WTC11 (cell line): ENCODE measurements around the gene GOLGA5. TPM values are rescaled to one million over a fixed set of nuclear protein-coding genes. Genes with fewer than 3 reads are reported as not detected.

ENCODE experiments used
- ATAC-seq: fragments of 200-7000 bp; cut with Tn5 transposase; 2 replicates; pipeline ENCODE4 v1.10.0; 2021; ENCODE audit warnings: mild to moderate bottlenecking, moderate library complexity
- CTCF ChIA-PET: fragments of 300-600 bp; sonication (Branson Sonifier 250); formaldehyde crosslinking; loops from one replicate; lab custom pipeline; 2021; ENCODE audit warnings: antibody characterized with exemption; lab: Charles Lee
- POLR2A ChIA-PET: fragments of 350-600 bp; sonication (Branson Sonifier 250); formaldehyde crosslinking; loops from one replicate; lab custom pipeline; 2021; ENCODE audit warnings: antibody characterized with exemption; lab: Charles Lee
- DNase-seq: peaks from one replicate; pipeline ENCODE4 v3.0.0; 2021; ENCODE audit warnings: low spot score
- H3K27ac Mint-ChIP-seq: 2 replicates; pipeline ENCODE4 v1.8.0; 2021; ENCODE audit warnings: mixed read lengths
- H3K27me3 Mint-ChIP-seq: 2 replicates; pipeline ENCODE4 v1.8.0; 2021; ENCODE audit warnings: low read depth, mild to moderate bottlenecking, moderate library complexity, mixed read lengths
- H3K36me3 Mint-ChIP-seq: 2 replicates; pipeline ENCODE4 v1.8.0; 2021; ENCODE audit warnings: mixed read lengths
- H3K4me1 Mint-ChIP-seq: 2 replicates; pipeline ENCODE4 v1.8.0; 2022; ENCODE audit warnings: mixed read lengths
- H3K4me3 Mint-ChIP-seq: 2 replicates; pipeline ENCODE4 v1.8.0; 2021; ENCODE audit warnings: mild to moderate bottlenecking, moderate library complexity, mixed read lengths
- H3K9me3 Mint-ChIP-seq: 2 replicates; pipeline ENCODE4 v1.8.0; 2021; ENCODE audit warnings: mixed read lengths
- ELF4 ChIP-seq: sonication (generic); formaldehyde crosslinking; IDR thresholded peaks from 2 replicates; pipeline ENCODE4 v1.8.1; 2022; ENCODE audit warnings: low read depth, mild to moderate bottlenecking, moderate library complexity, missing genetic modification reagents
- FOXK1 ChIP-seq: sonication (generic); formaldehyde crosslinking; IDR thresholded peaks from 2 replicates; pipeline ENCODE4 v1.8.0; 2022; ENCODE audit warnings: mild to moderate bottlenecking, moderate library complexity, missing genetic modification reagents
- HMGA2 ChIP-seq: fragments of 250-450 bp; sonication (Bioruptor Pico); IDR thresholded peaks from 2 replicates; pipeline ENCODE4 v1.4.0; 2021; ENCODE audit warnings: mild to moderate bottlenecking, moderate library complexity
- IRF2 ChIP-seq: sonication (generic); formaldehyde crosslinking; IDR thresholded peaks from 2 replicates; pipeline ENCODE4 v1.8.0; 2022; ENCODE audit warnings: low read depth, missing genetic modification reagents, borderline replicate concordance
- MXD4 ChIP-seq: fragments of 250-450 bp; sonication (Bioruptor Pico); IDR thresholded peaks from 2 replicates; pipeline ENCODE4 v1.8.0; 2021; ENCODE audit warnings: mild to moderate bottlenecking, moderate library complexity, borderline replicate concordance
- RORB ChIP-seq: fragments of 250-450 bp; sonication (Bioruptor Pico); IDR thresholded peaks from 2 replicates; pipeline ENCODE4 v1.9.0; 2021; ENCODE audit warnings: mild to moderate bottlenecking
- TCF7 ChIP-seq: sonication (generic); formaldehyde crosslinking; IDR thresholded peaks from 2 replicates; pipeline ENCODE4 v1.8.0; 2022; ENCODE audit warnings: mild to moderate bottlenecking, low read depth, missing genetic modification reagents, moderate library complexity
- ZNF121 ChIP-seq: sonication (generic); formaldehyde crosslinking; IDR thresholded peaks from 2 replicates; pipeline ENCODE4 v1.8.0; 2023; ENCODE audit warnings: missing genetic modification reagents
- ZNF263 ChIP-seq: sonication (generic); formaldehyde crosslinking; IDR thresholded peaks from 2 replicates; pipeline ENCODE4 v1.8.1; 2022; ENCODE audit warnings: low read depth, mild to moderate bottlenecking, moderate library complexity, missing genetic modification reagents
- ZNF396 ChIP-seq: fragments of 250-450 bp; sonication (Bioruptor Pico); IDR thresholded peaks from 2 replicates; pipeline ENCODE4 v1.8.0; 2021; ENCODE audit warnings: mild to moderate bottlenecking, moderate library complexity, borderline replicate concordance
- ZNF423 ChIP-seq: fragments of 250-450 bp; sonication (Bioruptor Pico); IDR thresholded peaks from 2 replicates; pipeline ENCODE4 v2.1.2; 2022; ENCODE audit warnings: mild to moderate bottlenecking, moderate library complexity
- ZNF671 ChIP-seq: fragments of 250-450 bp; sonication (Bioruptor Pico); IDR thresholded peaks from 2 replicates; pipeline ENCODE4 v1.8.0; 2021; ENCODE audit warnings: mild to moderate bottlenecking
- total RNA-seq: library from RNA; stranded (reverse); gene quantifications from 3 replicates; pipeline ENCODE4 v1.2.3, GENCODE V29; 2021
- TF ChIP-seq, protein P1 (sequence below): sonication (generic); formaldehyde crosslinking; conservative IDR thresholded peaks from 2 replicates; pipeline ENCODE4 v1.8.1; 2023; ENCODE audit warnings: mild to moderate bottlenecking, low read depth, missing genetic modification reagents, moderate library complexity
- TF ChIP-seq, protein P2 (sequence below): sonication (generic); formaldehyde crosslinking; IDR thresholded peaks from 2 replicates; pipeline ENCODE4 v1.8.1; 2022; ENCODE audit warnings: low read depth, mild to moderate bottlenecking, moderate library complexity, missing genetic modification reagents, borderline replicate concordance
- TF ChIP-seq, protein P3 (sequence below): sonication (generic); formaldehyde crosslinking; IDR thresholded peaks from 2 replicates; pipeline ENCODE4 v1.8.1; 2022; ENCODE audit warnings: mild to moderate bottlenecking, missing genetic modification reagents, moderate library complexity, borderline replicate concordance
- TF ChIP-seq, protein P4 (sequence below): sonication (generic); formaldehyde crosslinking; IDR thresholded peaks from 2 replicates; pipeline ENCODE4 v1.8.1; 2023; ENCODE audit warnings: mild to moderate bottlenecking, missing genetic modification reagents, moderate library complexity
- TF ChIP-seq, protein P5 (sequence below): sonication (generic); formaldehyde crosslinking; IDR thresholded peaks from 2 replicates; pipeline ENCODE4 v1.8.0; 2022; ENCODE audit warnings: mild to moderate bottlenecking, missing genetic modification reagents
- TF ChIP-seq, protein P6 (sequence below): sonication (generic); formaldehyde crosslinking; IDR thresholded peaks from 2 replicates; pipeline ENCODE4 v1.8.1; 2023; ENCODE audit warnings: mild to moderate bottlenecking, missing genetic modification reagents, moderate library complexity
- TF ChIP-seq, protein P7 (sequence below): sonication (generic); formaldehyde crosslinking; IDR thresholded peaks from 2 replicates; pipeline ENCODE4 v1.8.1; 2023; ENCODE audit warnings: mild to moderate bottlenecking, missing genetic modification reagents, borderline replicate concordance
- TF ChIP-seq, protein P8 (sequence below): sonication (generic); formaldehyde crosslinking; IDR thresholded peaks from 2 replicates; pipeline ENCODE4 v1.8.0; 2022; ENCODE audit warnings: mild to moderate bottlenecking, missing genetic modification reagents
- TF ChIP-seq, protein P9 (sequence below): sonication (generic); formaldehyde crosslinking; IDR thresholded peaks from 2 replicates; pipeline ENCODE4 v1.8.1; 2022; ENCODE audit warnings: low read depth, missing genetic modification reagents, borderline replicate concordance

The GOLGA5 gene
- total RNA-seq, 1 experiment from 2014 or later: 27.0 TPM

DNA sequence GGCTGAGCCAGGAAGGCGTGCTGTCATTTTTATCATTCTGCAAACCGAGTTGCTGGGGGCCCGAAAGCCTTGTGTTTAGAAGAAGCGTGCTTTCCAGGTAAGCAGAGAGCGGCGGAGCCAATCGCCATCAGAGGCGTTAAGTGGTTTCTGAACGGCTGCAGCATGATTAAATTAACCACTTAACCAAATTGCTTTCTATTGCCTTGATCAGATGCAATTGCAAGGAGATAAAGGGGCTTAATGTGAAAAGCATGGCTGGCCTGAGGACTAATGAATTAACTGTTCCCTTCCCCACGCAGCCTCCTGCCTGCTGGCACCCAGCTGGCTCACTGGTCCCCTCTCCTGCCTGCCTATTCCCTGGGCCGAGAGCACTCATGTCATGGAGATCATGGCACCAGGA, 92.2 kb downstream of the GOLGA5 start (continued):
- TF ChIP-seq, protein P1, sequence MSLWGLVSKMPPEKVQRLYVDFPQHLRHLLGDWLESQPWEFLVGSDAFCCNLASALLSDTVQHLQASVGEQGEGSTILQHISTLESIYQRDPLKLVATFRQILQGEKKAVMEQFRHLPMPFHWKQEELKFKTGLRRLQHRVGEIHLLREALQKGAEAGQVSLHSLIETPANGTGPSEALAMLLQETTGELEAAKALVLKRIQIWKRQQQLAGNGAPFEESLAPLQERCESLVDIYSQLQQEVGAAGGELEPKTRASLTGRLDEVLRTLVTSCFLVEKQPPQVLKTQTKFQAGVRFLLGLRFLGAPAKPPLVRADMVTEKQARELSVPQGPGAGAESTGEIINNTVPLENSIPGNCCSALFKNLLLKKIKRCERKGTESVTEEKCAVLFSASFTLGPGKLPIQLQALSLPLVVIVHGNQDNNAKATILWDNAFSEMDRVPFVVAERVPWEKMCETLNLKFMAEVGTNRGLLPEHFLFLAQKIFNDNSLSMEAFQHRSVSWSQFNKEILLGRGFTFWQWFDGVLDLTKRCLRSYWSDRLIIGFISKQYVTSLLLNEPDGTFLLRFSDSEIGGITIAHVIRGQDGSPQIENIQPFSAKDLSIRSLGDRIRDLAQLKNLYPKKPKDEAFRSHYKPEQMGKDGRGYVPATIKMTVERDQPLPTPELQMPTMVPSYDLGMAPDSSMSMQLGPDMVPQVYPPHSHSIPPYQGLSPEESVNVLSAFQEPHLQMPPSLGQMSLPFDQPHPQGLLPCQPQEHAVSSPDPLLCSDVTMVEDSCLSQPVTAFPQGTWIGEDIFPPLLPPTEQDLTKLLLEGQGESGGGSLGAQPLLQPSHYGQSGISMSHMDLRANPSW (CRISPR knock-in tag): no peak
- TF ChIP-seq RORB (no peak), FOXK1 (no peak)
- TF ChIP-seq, protein P2, sequence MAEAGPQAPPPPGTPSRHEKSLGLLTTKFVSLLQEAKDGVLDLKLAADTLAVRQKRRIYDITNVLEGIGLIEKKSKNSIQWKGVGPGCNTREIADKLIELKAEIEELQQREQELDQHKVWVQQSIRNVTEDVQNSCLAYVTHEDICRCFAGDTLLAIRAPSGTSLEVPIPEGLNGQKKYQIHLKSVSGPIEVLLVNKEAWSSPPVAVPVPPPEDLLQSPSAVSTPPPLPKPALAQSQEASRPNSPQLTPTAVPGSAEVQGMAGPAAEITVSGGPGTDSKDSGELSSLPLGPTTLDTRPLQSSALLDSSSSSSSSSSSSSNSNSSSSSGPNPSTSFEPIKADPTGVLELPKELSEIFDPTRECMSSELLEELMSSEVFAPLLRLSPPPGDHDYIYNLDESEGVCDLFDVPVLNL (CRISPR knock-in tag): no peak
- TF ChIP-seq, protein P3, sequence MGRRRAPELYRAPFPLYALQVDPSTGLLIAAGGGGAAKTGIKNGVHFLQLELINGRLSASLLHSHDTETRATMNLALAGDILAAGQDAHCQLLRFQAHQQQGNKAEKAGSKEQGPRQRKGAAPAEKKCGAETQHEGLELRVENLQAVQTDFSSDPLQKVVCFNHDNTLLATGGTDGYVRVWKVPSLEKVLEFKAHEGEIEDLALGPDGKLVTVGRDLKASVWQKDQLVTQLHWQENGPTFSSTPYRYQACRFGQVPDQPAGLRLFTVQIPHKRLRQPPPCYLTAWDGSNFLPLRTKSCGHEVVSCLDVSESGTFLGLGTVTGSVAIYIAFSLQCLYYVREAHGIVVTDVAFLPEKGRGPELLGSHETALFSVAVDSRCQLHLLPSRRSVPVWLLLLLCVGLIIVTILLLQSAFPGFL (CRISPR knock-in tag): no peak
- TF ChIP-seq, protein P4, sequence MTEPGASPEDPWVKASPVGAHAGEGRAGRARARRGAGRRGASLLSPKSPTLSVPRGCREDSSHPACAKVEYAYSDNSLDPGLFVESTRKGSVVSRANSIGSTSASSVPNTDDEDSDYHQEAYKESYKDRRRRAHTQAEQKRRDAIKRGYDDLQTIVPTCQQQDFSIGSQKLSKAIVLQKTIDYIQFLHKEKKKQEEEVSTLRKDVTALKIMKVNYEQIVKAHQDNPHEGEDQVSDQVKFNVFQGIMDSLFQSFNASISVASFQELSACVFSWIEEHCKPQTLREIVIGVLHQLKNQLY: no peak

DNA sequence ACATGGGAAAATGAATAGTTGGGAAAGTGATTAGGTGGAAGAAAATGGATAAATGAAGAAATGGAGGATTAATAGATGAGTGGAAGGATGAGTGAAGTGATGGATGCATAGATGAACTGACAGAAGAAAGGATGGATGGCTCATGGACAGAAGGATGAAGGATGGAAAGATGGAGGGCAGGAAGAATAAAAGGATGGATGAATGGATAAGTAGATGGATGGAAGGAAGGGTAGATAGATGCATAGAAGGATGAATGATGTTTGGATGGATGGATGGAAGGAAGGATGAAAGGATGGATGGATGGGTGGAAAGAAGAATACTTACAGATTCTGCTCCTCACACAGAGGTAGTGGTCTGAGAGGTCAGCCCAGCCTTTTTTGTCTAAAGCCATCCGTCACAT, 93.1 kb downstream of the GOLGA5 start:
- POLR2A ChIA-PET: no interaction called here
- ATAC-seq: no peak
- no peak overlapping the region for H3K27ac Mint-ChIP-seq

More for the DNA sequence above, 93.1 kb downstream of the GOLGA5 start:
- Mint-ChIP-seq H3K36me3 (no peaks in the 10 kb centered on the region), H3K4me3 (no peak overlapping the region), H3K27me3 (peaks cover 22% of the 10 kb centered on the region), H3K4me1 (no peaks in the 10 kb centered on the region), H3K9me3 (peaks cover 25% of the 10 kb centered on the region)
- no peak for DNase-seq
- TF ChIP-seq, protein P5, sequence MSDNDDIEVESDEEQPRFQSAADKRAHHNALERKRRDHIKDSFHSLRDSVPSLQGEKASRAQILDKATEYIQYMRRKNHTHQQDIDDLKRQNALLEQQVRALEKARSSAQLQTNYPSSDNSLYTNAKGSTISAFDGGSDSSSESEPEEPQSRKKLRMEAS (CRISPR knock-in tag): no peak
- TF ChIP-seq ZNF263 (CRISPR knock-in tag) (no peak), IRF2 (CRISPR knock-in tag) (no peak), MXD4 (no peak), HMGA2 (CRISPR knock-in tag) (no peak), ZNF396 (CRISPR knock-in tag) (no peak), ZNF423 (CRISPR knock-in tag) (no peak), ZNF671 (CRISPR knock-in tag) (no peak), ELF4 (CRISPR knock-in tag) (no peak), TCF7 (CRISPR knock-in tag) (no peak), ZNF121 (no peak)
- TF ChIP-seq, protein P6, sequence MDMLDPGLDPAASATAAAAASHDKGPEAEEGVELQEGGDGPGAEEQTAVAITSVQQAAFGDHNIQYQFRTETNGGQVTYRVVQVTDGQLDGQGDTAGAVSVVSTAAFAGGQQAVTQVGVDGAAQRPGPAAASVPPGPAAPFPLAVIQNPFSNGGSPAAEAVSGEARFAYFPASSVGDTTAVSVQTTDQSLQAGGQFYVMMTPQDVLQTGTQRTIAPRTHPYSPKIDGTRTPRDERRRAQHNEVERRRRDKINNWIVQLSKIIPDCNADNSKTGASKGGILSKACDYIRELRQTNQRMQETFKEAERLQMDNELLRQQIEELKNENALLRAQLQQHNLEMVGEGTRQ (CRISPR knock-in tag): no peak
- TF ChIP-seq, protein P7, sequence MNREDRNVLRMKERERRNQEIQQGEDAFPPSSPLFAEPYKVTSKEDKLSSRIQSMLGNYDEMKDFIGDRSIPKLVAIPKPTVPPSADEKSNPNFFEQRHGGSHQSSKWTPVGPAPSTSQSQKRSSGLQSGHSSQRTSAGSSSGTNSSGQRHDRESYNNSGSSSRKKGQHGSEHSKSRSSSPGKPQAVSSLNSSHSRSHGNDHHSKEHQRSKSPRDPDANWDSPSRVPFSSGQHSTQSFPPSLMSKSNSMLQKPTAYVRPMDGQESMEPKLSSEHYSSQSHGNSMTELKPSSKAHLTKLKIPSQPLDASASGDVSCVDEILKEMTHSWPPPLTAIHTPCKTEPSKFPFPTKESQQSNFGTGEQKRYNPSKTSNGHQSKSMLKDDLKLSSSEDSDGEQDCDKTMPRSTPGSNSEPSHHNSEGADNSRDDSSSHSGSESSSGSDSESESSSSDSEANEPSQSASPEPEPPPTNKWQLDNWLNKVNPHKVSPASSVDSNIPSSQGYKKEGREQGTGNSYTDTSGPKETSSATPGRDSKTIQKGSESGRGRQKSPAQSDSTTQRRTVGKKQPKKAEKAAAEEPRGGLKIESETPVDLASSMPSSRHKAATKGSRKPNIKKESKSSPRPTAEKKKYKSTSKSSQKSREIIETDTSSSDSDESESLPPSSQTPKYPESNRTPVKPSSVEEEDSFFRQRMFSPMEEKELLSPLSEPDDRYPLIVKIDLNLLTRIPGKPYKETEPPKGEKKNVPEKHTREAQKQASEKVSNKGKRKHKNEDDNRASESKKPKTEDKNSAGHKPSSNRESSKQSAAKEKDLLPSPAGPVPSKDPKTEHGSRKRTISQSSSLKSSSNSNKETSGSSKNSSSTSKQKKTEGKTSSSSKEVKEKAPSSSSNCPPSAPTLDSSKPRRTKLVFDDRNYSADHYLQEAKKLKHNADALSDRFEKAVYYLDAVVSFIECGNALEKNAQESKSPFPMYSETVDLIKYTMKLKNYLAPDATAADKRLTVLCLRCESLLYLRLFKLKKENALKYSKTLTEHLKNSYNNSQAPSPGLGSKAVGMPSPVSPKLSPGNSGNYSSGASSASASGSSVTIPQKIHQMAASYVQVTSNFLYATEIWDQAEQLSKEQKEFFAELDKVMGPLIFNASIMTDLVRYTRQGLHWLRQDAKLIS (CRISPR knock-in tag): no peak
- TF ChIP-seq, protein P8, sequence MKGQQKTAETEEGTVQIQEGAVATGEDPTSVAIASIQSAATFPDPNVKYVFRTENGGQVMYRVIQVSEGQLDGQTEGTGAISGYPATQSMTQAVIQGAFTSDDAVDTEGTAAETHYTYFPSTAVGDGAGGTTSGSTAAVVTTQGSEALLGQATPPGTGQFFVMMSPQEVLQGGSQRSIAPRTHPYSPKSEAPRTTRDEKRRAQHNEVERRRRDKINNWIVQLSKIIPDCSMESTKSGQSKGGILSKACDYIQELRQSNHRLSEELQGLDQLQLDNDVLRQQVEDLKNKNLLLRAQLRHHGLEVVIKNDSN (CRISPR knock-in tag): no peak
- TF ChIP-seq, protein P9, sequence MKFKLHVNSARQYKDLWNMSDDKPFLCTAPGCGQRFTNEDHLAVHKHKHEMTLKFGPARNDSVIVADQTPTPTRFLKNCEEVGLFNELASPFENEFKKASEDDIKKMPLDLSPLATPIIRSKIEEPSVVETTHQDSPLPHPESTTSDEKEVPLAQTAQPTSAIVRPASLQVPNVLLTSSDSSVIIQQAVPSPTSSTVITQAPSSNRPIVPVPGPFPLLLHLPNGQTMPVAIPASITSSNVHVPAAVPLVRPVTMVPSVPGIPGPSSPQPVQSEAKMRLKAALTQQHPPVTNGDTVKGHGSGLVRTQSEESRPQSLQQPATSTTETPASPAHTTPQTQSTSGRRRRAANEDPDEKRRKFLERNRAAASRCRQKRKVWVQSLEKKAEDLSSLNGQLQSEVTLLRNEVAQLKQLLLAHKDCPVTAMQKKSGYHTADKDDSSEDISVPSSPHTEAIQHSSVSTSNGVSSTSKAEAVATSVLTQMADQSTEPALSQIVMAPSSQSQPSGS (CRISPR knock-in tag): no peak
- CTCF ChIA-PET: no interaction called here
